ENCODE data around the gene AATK.

The AATK gene

GRCh38 chr17:81086789-81087551 is 79.1 kb downstream of the AATK start:
- no peak for DNase-seq
- H3K9me3 ChIP-seq (ENCODE audit: control insufficient read depth, low read length): no peaks in the 10 kb centered on the region
- no peak overlapping the region for H3K18ac ChIP-seq (ENCODE audit: low read depth in 1 of 2, low read length in 2 of 2)
- no peak overlapping the region for H3K4me3 ChIP-seq (ENCODE audit: insufficient read depth in 1 of 2, low read depth in 1 of 2, low read length in 2 of 2)
- H2BK15ac ChIP-seq (ENCODE audit: low read depth, poor library complexity, severe bottlenecking): no peak overlapping the region
- H2AK5ac ChIP-seq (ENCODE audit: low read length, severe bottlenecking): no peak overlapping the region
- no peak overlapping the region for H3K27ac ChIP-seq (ENCODE audit: low read length, poor library complexity, severe bottlenecking)
- H2AFZ ChIP-seq (ENCODE audit: low read depth, low read length): no peak overlapping the region
- no peak overlapping the region for H3K4me2 ChIP-seq (ENCODE audit: low read length, poor library complexity, severe bottlenecking)
- H3K79me1 ChIP-seq (replicated peaks; ENCODE audit: low read length, poor library complexity, severe bottlenecking): peaks cover 70% of the 10 kb centered on the region
- H2BK120ac ChIP-seq (ENCODE audit: low read depth, low read length): no peak overlapping the region
- peaks cover 21% of the 10 kb centered on the region for H3K4me1 ChIP-seq (ENCODE audit: control insufficient read depth, insufficient read depth, low read depth, low read length)
- no peak overlapping the region for H4K8ac ChIP-seq (ENCODE audit: low read length)
- peaks cover 28 to 99% of the 10 kb centered on the region in 2 experiments for H3K36me3 ChIP-seq (ENCODE audit: control insufficient read depth in 1 of 2, insufficient read depth in 2 of 2, low read depth in 1 of 2, low read length in 2 of 2)
- no peak overlapping the region for H3K9ac ChIP-seq (ENCODE audit: low read length)
- H3K23ac ChIP-seq (ENCODE audit: low read length in 2 of 2): no peak overlapping the region
- WGBS: 97% methylated on average over 32 of the region's 32 CpGs
- no peak overlapping the region for H2BK5ac ChIP-seq (ENCODE audit: low read depth, low read length, poor library complexity, severe bottlenecking)
- H3K4ac ChIP-seq (ENCODE audit: low read depth in 1 of 2, low read length in 2 of 2): no peak overlapping the region
- H4K91ac ChIP-seq (ENCODE audit: low read length): no peak overlapping the region
- H3K27me3 ChIP-seq (ENCODE audit: control insufficient read depth in 1 of 2, insufficient read depth in 1 of 2, low read length in 2 of 2): no peaks in the 10 kb centered on the region
- H3K14ac ChIP-seq (ENCODE audit: low read length in 2 of 2): no peak overlapping the region
- no peak overlapping the region for H2BK12ac ChIP-seq (ENCODE audit: low read length in 2 of 2)

GRCh38 chr17:81085420-81085911 is 80.6 kb downstream of the AATK start:
- Histone ChIP-seq H3K79me1 (replicated peaks; ENCODE audit: low read length, poor library complexity, severe bottlenecking) (peaks cover 73% of the 10 kb centered on the region), H3K18ac (ENCODE audit: low read depth in 1 of 2, low read length in 2 of 2) (no peak overlapping the region), H3K27me3 (ENCODE audit: control insufficient read depth in 1 of 2, insufficient read depth in 1 of 2, low read length in 2 of 2) (no peaks in the 10 kb centered on the region), H2BK120ac (ENCODE audit: low read depth, low read length) (no peak overlapping the region), H3K14ac (ENCODE audit: low read length in 2 of 2) (no peak overlapping the region), H2BK12ac (ENCODE audit: low read length in 2 of 2) (no peak overlapping the region), H2BK5ac (ENCODE audit: low read depth, low read length, poor library complexity, severe bottlenecking) (no peak overlapping the region), H2BK15ac (ENCODE audit: low read depth, poor library complexity, severe bottlenecking) (no peak overlapping the region), H3K9me3 (ENCODE audit: control insufficient read depth, low read length) (no peaks in the 10 kb centered on the region), H3K4ac (ENCODE audit: low read depth in 1 of 2, low read length in 2 of 2) (no peak overlapping the region), H3K4me3 (ENCODE audit: insufficient read depth in 1 of 2, low read depth in 1 of 2, low read length in 2 of 2) (no peak overlapping the region), H4K91ac (ENCODE audit: low read length) (no peak overlapping the region), H3K9ac (ENCODE audit: low read length) (no peak overlapping the region), H3K36me3 (ENCODE audit: control insufficient read depth in 1 of 2, insufficient read depth in 2 of 2, low read depth in 1 of 2, low read length in 2 of 2) (peaks cover 28 to 95% of the 10 kb centered on the region in 2 experiments), H3K23ac (ENCODE audit: low read length in 2 of 2) (no peak overlapping the region), H2AFZ (ENCODE audit: low read depth, low read length) (no peak overlapping the region), H2AK5ac (ENCODE audit: low read length, severe bottlenecking) (no peak overlapping the region), H3K4me1 (ENCODE audit: control insufficient read depth, insufficient read depth, low read depth, low read length) (peaks cover 29% of the 10 kb centered on the region), H3K27ac (ENCODE audit: low read length, poor library complexity, severe bottlenecking) (no peak overlapping the region), H3K4me2 (ENCODE audit: low read length, poor library complexity, severe bottlenecking) (no peak overlapping the region), H4K8ac (ENCODE audit: low read length) (no peak overlapping the region)
- no peak for DNase-seq
- 82% methylated on average over 20 of the region's 20 CpGs for WGBS

GRCh38 chr17:81084680-81085419 is 81.2 kb downstream of the AATK start:
- Histone ChIP-seq H2AFZ (ENCODE audit: low read depth, low read length) (no peak overlapping the region), H3K79me1 (replicated peaks; ENCODE audit: low read length, poor library complexity, severe bottlenecking) (peaks cover 69% of the 10 kb centered on the region), H4K8ac (ENCODE audit: low read length) (no peak overlapping the region), H2BK15ac (ENCODE audit: low read depth, poor library complexity, severe bottlenecking) (no peak overlapping the region), H3K4me1 (ENCODE audit: control insufficient read depth, insufficient read depth, low read depth, low read length) (peaks cover 32% of the 10 kb centered on the region), H3K27ac (ENCODE audit: low read length, poor library complexity, severe bottlenecking) (no peak overlapping the region), H2BK12ac (ENCODE audit: low read length in 2 of 2) (no peak overlapping the region), H3K18ac (ENCODE audit: low read depth in 1 of 2, low read length in 2 of 2) (no peak overlapping the region), H3K9me3 (ENCODE audit: control insufficient read depth, low read length) (no peaks in the 10 kb centered on the region), H3K4me3 (ENCODE audit: insufficient read depth in 1 of 2, low read depth in 1 of 2, low read length in 2 of 2) (no peak overlapping the region), H4K91ac (ENCODE audit: low read length) (no peak overlapping the region), H2BK120ac (ENCODE audit: low read depth, low read length) (no peak overlapping the region), H3K4ac (ENCODE audit: low read depth in 1 of 2, low read length in 2 of 2) (no peak overlapping the region), H3K9ac (ENCODE audit: low read length) (no peak overlapping the region), H3K27me3 (ENCODE audit: control insufficient read depth in 1 of 2, insufficient read depth in 1 of 2, low read length in 2 of 2) (no peaks in the 10 kb centered on the region), H3K36me3 (ENCODE audit: control insufficient read depth in 1 of 2, insufficient read depth in 2 of 2, low read depth in 1 of 2, low read length in 2 of 2) (peaks cover 28 to 95% of the 10 kb centered on the region in 2 experiments), H3K14ac (ENCODE audit: low read length in 2 of 2) (no peak overlapping the region), H3K23ac (ENCODE audit: low read length in 2 of 2) (no peak overlapping the region), H2AK5ac (ENCODE audit: low read length, severe bottlenecking) (no peak overlapping the region), H3K4me2 (ENCODE audit: low read length, poor library complexity, severe bottlenecking) (no peak overlapping the region), H2BK5ac (ENCODE audit: low read depth, low read length, poor library complexity, severe bottlenecking) (no peak overlapping the region)
- DNase-seq: no peak
- WGBS: 81% methylated on average over 26 of the region's 26 CpGs

GRCh38 chr17:81083125-81083765 is 82.8 kb downstream of the AATK start:
- Histone ChIP-seq H3K4me2 (ENCODE audit: low read length, poor library complexity, severe bottlenecking) (no peak overlapping the region), H2AFZ (ENCODE audit: low read depth, low read length) (no peak overlapping the region), H4K91ac (ENCODE audit: low read length) (no peak overlapping the region), H3K23ac (ENCODE audit: low read length in 2 of 2) (no peak overlapping the region), H3K4me3 (ENCODE audit: insufficient read depth in 1 of 2, low read depth in 1 of 2, low read length in 2 of 2) (no peak overlapping the region), H3K14ac (ENCODE audit: low read length in 2 of 2) (no peak overlapping the region), H3K9ac (ENCODE audit: low read length) (no peak overlapping the region), H2BK5ac (ENCODE audit: low read depth, low read length, poor library complexity, severe bottlenecking) (no peak overlapping the region), H2BK120ac (ENCODE audit: low read depth, low read length) (no peak overlapping the region), H3K18ac (ENCODE audit: low read depth in 1 of 2, low read length in 2 of 2) (no peak overlapping the region), H3K79me1 (replicated peaks; ENCODE audit: low read length, poor library complexity, severe bottlenecking) (peaks cover 62% of the 10 kb centered on the region), H3K27ac (ENCODE audit: low read length, poor library complexity, severe bottlenecking) (no peak overlapping the region), H2BK15ac (ENCODE audit: low read depth, poor library complexity, severe bottlenecking) (no peak overlapping the region), H3K36me3 (ENCODE audit: control insufficient read depth in 1 of 2, insufficient read depth in 2 of 2, low read depth in 1 of 2, low read length in 2 of 2) (peaks cover 25 to 94% of the 10 kb centered on the region in 2 experiments), H3K4ac (ENCODE audit: low read depth in 1 of 2, low read length in 2 of 2) (no peak overlapping the region), H3K4me1 (ENCODE audit: control insufficient read depth, insufficient read depth, low read depth, low read length) (peaks cover 32% of the 10 kb centered on the region), H3K27me3 (ENCODE audit: control insufficient read depth in 1 of 2, insufficient read depth in 1 of 2, low read length in 2 of 2) (no peaks in the 10 kb centered on the region), H2AK5ac (ENCODE audit: low read length, severe bottlenecking) (no peak overlapping the region), H2BK12ac (ENCODE audit: low read length in 2 of 2) (no peak overlapping the region), H4K8ac (ENCODE audit: low read length) (no peak overlapping the region), H3K9me3 (ENCODE audit: control insufficient read depth, low read length) (no peaks in the 10 kb centered on the region)
- 86% methylated on average over 27 of the region's 27 CpGs for WGBS
- DNase-seq: no peak

Measured in mesenchymal stem cell (in vitro differentiated cells and primary cell).